Lower lobe of right lung (tissue), 2 donors: ENCODE data around the gene FCER1A. TPM values are rescaled to one million over a fixed set of nuclear protein-coding genes. Genes with fewer than 3 reads are reported as not detected.

Source experiments
- ATAC-seq, 2 donors: fragments of 200-7000 bp; cut with Tn5 transposase; one replicate each; pipeline ENCODE4 v1.9.1; 2020 to 2022; ENCODE audit warnings: mild to moderate bottlenecking in 2 of 2, moderate library complexity in 2 of 2
- DNase-seq: peaks from one replicate; pipeline ENCODE4 v3.0.0-alpha.2; 2020
- H3K27ac ChIP-seq: fragments of 200-600 bp; one replicate; pipeline ENCODE4 v1.8.0; 2022
- H3K27me3 ChIP-seq: fragments of 200-600 bp; one replicate; pipeline ENCODE4 v1.8.0; 2022; ENCODE audit warnings: low read depth
- H3K36me3 ChIP-seq: fragments of 200-600 bp; one replicate; pipeline ENCODE4 v1.8.0; 2022; ENCODE audit warnings: mild to moderate bottlenecking
- H3K4me1 ChIP-seq: fragments of 200-600 bp; one replicate; pipeline ENCODE4 v1.8.0; 2022
- H3K4me3 ChIP-seq: fragments of 200-600 bp; one replicate; pipeline ENCODE4 v1.8.0; 2022; ENCODE audit warnings: mild to moderate bottlenecking
- H3K9me3 ChIP-seq: fragments of 200-600 bp; one replicate; pipeline ENCODE4 v1.8.0; 2022
- CTCF ChIP-seq: fragments of 200-600 bp; IDR thresholded peaks from one replicate; pipeline ENCODE4 v1.8.0; 2022; ENCODE audit warnings: antibody characterized with exemption, mild to moderate bottlenecking
- intact Hi-C: fragments of 100-400 bp; cut with DNase I; formaldehyde crosslinking; loops from one replicate; pipeline ENCODE4 v1.11.0; 2022
- total RNA-seq: library from RNA; stranded (reverse); fragmentation: NEBNext Ultra II Directional; extraction: Animal tissue kit (Norgen Biotek cat#: 25700); gene quantifications from one replicate; pipeline ENCODE4 v1.2.1, GENCODE V29; 2021
- donor health status: DM: no; HTN: yes; CAD: no; lungs with severe emphysema.

FCER1A gene
- total RNA-seq, 1 donor from 2014 or later = 8.8 TPM

DNA sequence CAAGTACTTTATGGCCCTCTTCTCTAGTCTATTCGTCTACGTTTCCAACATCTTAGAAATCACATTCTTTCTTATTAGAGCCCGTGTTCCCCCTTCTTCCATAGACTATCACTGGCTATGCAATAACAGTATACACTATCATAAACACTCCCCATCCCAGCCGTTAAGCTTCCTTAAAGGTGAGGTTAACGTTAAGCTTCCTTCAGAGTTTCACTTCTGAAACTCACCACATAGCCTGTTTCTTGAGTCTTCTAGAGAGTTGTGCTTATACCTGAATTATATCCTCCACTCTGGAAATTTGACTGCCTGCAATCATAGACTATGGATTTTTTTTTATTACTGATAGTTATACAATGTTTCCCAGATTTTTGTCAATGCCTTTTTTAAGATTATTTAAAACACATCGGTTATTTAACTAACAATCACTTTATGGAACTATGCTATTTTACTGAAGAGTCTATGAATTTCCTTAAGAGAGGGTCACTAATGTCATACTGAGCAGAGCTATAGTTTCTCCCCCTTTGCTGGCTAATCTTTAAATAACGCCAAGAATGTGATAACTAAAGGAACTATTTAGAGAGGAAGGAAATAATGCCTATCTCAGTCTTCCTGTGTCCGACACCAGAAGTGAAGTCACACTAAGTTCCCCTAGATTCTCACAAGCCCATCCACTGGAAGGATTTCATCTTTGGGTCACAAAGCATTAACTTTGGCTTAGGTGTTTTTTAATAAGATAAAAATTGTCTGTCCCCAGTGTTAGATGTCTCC lies 16.8 kb downstream of the FCER1A start:
- no peak for DNase-seq
- no peak overlapping the region for H3K4me3 ChIP-seq
- intact Hi-C loops = no loop called here
- TF ChIP-seq CTCF = no peak
- ATAC-seq = no peak
- H3K27me3 ChIP-seq = no peaks in the 10 kb centered on the region
- H3K9me3 ChIP-seq = no peaks in the 10 kb centered on the region
- no peaks in the 10 kb centered on the region for H3K36me3 ChIP-seq
- no peak overlapping the region for H3K27ac ChIP-seq
- H3K4me1 ChIP-seq = no peaks in the 10 kb centered on the region

DNA sequence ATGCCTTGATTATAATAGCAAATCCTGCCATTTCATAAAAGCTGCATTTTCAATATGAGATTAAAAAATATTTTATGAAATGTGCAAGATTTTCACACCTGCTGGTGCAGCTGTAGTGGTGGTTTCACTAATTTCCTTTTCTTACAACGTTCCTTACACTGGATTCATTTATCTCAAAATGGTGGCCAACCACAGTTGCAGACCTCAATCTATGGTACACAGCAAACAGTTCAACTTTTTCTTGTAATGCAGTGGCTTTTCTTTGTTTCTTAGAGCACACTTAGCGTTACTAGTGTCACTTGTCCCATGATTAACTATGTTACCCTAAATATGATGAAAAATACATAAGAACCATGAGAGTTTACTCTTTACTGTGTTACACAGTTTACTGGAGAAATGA lies 32.7 kb downstream of the FCER1A start:
- H3K27me3 ChIP-seq = no peaks in the 10 kb centered on the region
- H3K9me3 ChIP-seq = no peaks in the 10 kb centered on the region
- H3K4me1 ChIP-seq = no peaks in the 10 kb centered on the region
- H3K4me3 ChIP-seq = no peak overlapping the region
- H3K27ac ChIP-seq = no peak overlapping the region
- no peak for TF ChIP-seq CTCF
- DNase-seq = no peak
- intact Hi-C loops = no loop called here
- H3K36me3 ChIP-seq = no peaks in the 10 kb centered on the region
- ATAC-seq = no peak

GRCh38 chr1:159338018-159338417 lies 35.9 kb downstream of the FCER1A start:
- H3K27me3 ChIP-seq = no peaks in the 10 kb centered on the region
- H3K4me3 ChIP-seq = no peak overlapping the region
- no peak overlapping the region for H3K27ac ChIP-seq
- no peaks in the 10 kb centered on the region for H3K4me1 ChIP-seq
- TF ChIP-seq CTCF = no peak
- intact Hi-C loops = no loop called here
- H3K36me3 ChIP-seq = no peaks in the 10 kb centered on the region
- no peaks in the 10 kb centered on the region for H3K9me3 ChIP-seq
- ATAC-seq = no peak
- no peak for DNase-seq

- Histone ChIP-seq H3K9me3 (no peaks in the 10 kb centered on the region), H3K4me3 (no peak overlapping the region), H3K27me3 (no peaks in the 10 kb centered on the region), H3K36me3 (no peaks in the 10 kb centered on the region), H3K27ac (no peak overlapping the region), H3K4me1 (no peaks in the 10 kb centered on the region)
- DNase-seq (no peak), ATAC-seq (no peak)
- intact Hi-C loops = no loop called here
- TF ChIP-seq CTCF = no peak
Observed at GRCh38 chr1:159339536-159339935, 37.4 kb downstream of the FCER1A start.

DNA sequence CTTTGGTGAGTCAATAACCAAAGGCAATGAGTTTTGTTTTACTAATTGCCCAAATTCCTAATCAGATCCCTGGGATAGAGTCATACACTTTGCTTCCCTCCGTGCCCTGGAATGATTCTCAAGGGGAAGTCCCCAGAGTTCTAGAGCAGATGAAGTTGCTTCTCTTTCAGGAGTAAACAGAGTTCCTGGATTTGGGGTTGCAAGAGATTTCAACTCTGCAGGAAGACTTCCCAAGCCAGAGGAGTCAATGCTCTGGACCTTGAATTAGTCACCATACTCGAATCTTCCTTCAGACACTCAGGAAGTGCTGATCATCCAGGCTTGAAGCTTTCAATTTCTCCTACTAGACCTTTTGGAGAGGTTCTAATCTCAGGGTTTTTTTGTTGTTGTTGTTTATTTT lies 39.6 kb downstream of the FCER1A start:
- H3K27ac ChIP-seq = no peak overlapping the region
- intact Hi-C loops = no loop called here
- H3K36me3 ChIP-seq = no peaks in the 10 kb centered on the region
- ATAC-seq = no peak
- no peak for TF ChIP-seq CTCF
- H3K4me3 ChIP-seq = no peak overlapping the region
- no peaks in the 10 kb centered on the region for H3K27me3 ChIP-seq
- no peak for DNase-seq
- H3K9me3 ChIP-seq = no peaks in the 10 kb centered on the region
- H3K4me1 ChIP-seq = no peaks in the 10 kb centered on the region
